SIG-M5 treated with dmso at 0.1 percent for 504 hours (cell line): ENCODE results near the gene SMARCD3.

Source experiments
- DNase-seq: peaks from one replicate; lab custom pipeline; 2025; ENCODE audit not compliant: unreplicated experiment; lab: John Stamatoyannopoulos, UW

The SMARCD3 gene

GRCh38 chr7:151249034-151249731 is 689 bp upstream of the SMARCD3 start:
- DNase-seq: peak; percentile 77

DNA sequence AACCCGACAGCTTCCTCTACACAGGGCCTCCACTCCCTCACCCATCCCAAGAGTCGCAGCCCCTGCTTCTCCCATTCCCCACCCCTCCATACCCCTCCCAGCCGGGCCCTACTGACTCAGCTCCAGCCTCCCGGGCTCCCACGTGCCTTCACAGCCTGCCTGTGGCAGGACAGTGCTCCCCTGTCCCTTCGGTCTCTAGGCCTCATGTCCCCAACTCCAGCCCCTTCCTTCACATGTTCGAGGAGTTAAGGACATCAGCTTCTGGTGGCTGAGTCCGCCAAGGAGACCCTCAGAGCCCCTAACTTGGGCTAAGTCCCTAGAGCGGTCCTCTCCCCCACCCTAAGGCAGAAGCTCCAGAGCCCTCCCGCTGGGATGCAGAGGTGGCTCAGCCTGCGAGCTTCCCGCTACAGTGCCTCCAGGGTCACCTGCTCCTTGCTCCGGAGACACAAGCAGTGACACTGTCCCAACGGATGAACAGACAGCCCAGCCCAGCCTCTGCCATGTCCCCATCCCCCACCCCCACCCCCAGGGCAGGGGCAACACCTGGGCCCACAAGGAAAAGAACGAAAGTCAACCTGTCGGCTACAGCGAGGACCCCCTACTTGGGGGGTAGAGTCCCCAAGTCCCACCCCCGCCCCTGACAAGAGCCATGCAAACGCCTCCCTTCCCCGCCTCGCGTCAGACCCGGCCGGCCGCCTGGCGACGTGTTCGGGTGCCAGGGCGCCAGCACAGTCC is 716 bp downstream of the SMARCD3 start:
- no peak for DNase-seq

GRCh38 chr7:151246851-151247580 is 1.5 kb downstream of the SMARCD3 start:
- DNase-seq: no peak

GRCh38 chr7:151246102-151246850 is 2.2 kb downstream of the SMARCD3 start:
- no peak for DNase-seq

- peak; percentile 3 for DNase-seq
Measured at GRCh38 chr7:151245360-151246101, 3.0 kb downstream of the SMARCD3 start.

DNA sequence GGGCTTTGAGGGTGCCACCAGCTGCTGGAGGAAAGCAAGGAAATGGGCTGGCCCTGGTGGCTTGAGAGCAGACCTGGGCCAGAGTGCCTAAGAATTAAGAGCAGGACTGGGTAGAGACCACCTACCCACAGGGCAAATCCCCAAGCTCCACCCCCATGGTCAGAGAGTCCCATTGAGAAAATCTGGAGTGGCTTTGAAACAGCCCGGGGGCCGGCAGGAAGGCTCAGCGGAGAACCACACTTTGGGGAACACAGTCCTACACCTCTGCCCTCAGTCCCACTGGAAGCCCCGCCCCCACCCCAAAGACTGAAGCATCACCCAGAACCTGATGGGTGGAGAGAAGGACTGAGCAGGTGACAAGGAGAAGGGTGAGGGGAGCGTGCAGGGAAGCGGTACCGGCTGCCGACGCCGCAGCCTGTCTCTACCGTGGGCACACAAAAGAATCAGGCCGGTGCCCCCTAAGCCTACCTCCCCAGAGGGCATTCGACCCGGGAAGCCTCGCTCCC is 3.6 kb downstream of the SMARCD3 start:
- no peak for DNase-seq

GRCh38 chr7:151244196-151244840 is 4.2 kb downstream of the SMARCD3 start:
- DNase-seq: peak; percentile 54

- DNase-seq: no peak
Measured at GRCh38 chr7:151243408-151244195, 4.9 kb downstream of the SMARCD3 start.

GRCh38 chr7:151243045-151243349 is 5.5 kb downstream of the SMARCD3 start:
- DNase-seq: no peak

DNA sequence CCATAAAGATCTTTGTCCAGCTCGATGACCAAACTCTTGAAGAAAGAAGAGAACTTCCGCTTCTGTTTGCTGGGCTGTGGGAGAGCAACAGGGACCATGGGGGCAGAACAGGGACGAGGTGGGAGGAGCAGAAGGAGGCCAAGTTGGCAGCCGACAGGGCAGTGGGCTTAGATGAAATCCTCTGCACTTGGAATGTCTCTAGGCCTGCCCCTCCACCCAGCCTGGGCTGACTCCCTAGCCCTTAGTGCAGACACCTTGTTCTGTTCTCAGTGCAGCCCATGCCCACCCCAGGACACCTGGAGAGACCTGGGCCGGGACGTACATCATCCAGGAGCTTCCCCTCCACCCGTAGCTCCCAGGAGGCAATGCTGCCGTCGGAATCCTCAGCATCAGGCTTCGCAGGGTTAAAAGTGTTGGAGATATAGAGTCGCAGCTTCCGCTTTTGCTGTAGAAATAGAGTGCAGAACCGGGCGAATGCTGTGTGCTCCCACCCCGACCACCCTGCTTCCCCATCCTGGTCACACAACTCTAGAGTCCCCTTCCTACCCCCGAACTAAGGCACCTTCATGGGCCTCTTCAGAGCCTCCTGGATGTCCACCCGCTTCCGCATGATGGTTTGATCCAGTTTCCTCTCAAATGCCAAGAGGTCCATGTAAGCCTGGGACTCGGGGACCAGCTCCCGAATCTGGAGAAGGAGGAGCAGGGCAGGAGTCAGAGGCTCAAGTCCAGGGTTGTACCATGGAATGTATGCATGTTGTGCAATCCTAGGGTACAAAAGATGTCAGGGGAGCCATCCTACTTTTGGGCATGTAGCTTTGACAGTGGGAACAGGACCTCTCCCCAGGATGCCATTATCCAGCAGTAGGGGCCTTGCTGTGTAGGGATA is 6.1 kb downstream of the SMARCD3 start:
- no peak for DNase-seq

- no peak for DNase-seq
Measured at GRCh38 chr7:151241755-151242096, 6.8 kb downstream of the SMARCD3 start.

- no peak for DNase-seq
Measured at GRCh38 chr7:151240942-151241754, 7.3 kb downstream of the SMARCD3 start.

DNA sequence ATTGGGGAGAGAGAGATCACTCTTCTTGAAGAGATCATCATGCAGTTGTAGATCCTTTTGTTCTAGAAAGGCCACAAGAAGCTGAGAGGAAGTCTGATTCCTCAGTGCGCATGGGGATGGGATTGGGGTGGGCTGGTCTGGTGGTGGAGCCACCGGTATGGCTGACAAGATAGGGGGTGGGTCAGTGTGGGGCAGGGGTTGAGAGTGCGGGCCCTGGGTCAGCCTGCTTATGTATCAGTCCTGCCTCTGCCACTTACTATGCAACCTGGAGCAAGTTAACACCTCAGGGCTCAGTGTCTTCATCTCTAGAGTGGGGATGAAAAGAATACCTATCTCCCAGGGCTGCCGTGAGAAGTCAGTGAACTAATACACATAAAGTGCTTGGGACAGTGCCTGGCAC is 8.0 kb downstream of the SMARCD3 start:
- no peak for DNase-seq

GRCh38 chr7:151239837-151240459 is 8.5 kb downstream of the SMARCD3 start:
- DNase-seq: no peak

DNA sequence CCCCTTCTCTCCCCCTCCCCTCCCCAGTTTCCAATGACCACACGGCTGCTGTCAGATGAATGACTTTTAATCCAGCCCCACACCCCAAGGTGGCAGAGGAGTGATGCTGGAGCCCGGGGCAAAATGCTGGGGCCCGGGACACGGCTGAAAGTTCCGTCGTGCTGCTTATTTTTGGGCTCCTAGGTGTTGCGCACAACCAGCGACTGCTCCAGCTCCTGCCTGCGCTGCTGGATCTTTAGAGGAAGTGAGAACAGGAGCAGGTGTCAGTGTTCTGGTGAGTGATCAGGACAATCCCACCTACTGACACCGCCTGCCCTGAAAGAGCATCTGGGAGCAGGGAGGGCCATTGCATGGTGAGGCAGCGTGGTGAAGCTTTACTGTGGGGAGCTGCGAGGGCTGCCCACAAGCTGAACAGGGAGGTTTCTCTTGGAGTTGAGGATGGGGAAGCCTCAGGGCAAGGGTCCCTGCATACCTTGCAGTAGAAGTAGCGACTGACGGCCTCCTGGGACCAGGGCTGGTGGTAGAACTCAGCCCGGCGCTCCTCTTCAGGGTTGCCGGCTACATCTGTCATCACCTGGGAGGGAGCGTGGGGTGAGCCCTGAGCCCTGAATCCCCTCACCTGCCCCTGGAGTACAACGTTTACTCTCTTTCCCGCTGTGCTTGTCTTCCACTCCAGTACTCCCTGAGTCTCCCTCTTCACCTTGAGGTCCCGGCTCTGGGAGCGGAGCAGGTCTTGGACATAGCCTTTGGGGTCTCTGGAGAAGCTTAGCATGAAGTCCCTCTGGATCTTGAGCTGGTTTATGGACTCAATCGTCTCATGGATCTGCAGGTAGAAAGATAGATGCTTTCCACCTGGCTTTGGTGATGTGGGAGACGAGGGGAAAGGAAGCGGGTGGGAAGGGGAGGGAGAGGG is 9.3 kb downstream of the SMARCD3 start:
- no peak for DNase-seq

DNA sequence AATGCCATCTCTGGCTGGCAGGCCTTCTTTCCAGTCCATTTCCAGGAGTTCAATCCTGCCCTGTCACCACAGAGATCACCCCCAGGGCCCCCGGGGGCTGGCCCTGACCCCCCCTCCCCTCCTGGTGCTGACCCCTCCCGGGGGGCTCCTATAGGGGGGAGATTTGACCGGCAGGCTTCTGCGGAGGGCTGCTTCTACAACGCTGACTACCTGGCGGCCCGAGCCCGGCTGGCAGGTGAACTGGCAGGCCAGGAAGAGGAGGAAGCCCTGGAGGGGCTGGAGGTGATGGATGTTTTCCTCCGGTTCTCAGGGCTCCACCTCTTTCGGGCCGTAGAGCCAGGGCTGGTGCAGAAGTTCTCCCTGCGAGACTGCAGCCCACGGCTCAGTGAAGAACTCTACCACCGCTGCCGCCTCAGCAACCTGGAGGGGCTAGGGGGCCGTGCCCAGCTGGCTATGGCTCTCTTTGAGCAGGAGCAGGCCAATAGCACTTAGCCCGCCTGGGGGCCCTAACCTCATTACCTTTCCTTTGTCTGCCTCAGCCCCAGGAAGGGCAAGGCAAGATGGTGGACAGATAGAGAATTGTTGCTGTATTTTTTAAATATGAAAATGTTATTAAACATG is 10.2 kb downstream of the SMARCD3 start:
- DNase-seq: no peak
